DMS114 treated with DMSO at 0.1 percent for 48 hours (cell line): ENCODE data around the gene TFDP1.

Source experiments
- DNase-seq: peaks from one replicate; lab custom pipeline; 2025; ENCODE audit not compliant: unreplicated experiment; lab: John Stamatoyannopoulos, UW

Gene TFDP1

DNA sequence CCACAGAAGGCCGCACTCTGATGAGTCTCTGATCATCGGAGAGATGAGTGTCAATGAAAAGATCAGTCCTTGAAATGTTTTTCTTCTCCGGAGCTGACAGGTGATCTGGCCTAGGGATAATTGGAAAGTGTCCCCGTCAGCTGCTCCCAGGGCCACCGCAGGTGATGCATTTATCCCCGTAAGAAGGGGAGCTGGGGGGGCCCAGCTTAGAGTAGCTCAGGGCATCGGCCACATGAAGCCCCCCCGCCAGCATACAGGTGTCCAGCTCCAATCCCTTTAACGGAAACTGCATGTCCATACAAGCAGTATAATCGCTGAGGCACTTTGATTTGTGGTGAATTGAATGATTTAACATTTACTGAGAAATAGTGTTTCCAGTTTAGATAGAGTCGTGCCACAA, 45.7 kb downstream of the TFDP1 start:
- no peak for DNase-seq

DNA sequence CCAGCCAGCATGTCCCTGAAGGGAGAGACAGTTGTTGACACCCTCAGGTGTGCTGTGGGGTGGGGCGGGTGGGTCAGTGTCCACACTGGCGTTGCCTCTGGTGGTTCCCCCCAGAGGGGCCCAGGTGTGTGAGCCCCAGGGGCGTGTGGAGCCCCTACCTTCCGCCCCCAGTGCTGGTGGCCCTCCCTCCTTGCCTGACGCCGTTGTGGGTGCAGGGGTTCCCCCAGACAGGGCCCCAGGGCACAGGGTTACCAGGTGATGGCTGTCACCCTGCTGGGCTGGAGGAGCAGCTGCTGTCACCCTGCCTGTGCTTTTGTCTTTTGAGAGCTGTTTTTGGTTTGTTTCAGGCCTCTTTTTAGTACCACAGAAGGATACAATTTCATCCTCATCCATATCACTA, 46.3 kb downstream of the TFDP1 start:
- DNase-seq: no peak

DNA sequence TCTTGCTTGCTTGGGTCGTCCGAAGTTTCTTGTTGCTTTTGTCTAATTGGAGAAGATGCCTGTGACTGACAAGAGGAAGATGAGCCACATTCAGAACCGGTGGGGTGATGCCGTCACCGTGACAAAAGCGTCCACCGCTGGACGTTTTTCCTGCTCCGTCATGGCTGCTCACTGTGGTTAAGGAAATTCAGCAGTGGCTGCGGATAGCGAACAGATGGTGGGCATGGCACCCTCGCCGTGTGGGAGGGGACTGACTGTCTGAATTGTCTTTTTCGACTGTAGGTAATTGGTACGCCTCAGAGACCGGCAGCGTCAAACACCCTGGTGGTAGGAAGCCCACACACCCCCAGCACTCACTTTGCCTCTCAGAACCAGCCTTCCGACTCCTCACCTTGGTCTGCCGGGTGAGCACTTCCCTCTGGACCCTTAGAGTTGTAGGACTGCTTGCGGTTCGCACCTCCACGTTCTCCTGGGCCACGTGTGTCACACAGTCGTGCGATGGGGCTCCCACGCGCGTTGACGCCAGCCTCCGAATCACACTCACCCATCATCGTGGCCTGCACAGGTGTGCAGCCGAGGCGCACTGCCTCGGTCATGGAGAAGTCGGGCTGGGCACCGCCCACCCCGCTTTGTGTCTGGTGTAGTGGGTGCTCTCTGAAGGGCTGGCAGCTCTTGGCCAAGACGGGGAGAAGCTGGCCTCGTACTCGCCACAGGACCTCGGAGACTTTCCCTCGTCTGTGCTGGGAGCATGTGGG, 47.0 kb downstream of the TFDP1 start:
- no peak for DNase-seq

DNA sequence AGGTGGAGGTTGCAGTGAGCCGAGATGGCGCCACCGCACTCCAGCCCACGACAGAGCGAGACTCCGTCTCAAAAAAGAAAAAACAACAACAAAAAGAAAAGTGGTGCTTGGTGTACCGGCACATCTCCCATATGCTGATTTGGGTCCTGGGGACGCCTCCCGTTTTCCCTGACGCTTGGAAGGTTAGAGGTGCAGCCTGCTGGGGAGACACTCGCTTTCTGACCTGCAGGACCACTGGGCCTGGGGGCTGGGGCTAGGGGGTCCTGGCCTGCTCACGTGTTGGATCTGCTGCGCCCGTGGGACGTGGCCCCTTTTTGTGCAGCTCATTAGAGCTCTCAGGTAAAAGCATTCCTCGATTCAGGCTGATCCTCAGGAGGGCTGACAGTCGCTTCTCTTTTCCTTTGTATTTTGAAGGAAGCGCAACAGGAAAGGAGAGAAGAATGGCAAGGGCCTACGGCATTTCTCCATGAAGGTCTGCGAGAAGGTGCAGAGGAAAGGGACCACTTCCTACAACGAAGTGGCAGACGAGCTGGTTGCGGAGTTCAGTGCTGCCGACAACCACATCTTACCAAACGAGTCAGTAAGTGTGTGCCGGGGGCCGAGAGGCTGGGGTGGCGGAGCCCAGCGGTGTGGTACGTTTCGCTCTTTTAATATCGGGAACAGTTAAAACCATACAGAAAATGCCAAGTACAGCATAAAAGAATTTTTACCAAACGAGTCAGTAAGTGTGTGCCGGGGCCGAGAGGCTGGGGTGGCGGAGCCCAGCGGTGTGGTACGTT, 48.3 kb downstream of the TFDP1 start:
- no peak for DNase-seq

DNA sequence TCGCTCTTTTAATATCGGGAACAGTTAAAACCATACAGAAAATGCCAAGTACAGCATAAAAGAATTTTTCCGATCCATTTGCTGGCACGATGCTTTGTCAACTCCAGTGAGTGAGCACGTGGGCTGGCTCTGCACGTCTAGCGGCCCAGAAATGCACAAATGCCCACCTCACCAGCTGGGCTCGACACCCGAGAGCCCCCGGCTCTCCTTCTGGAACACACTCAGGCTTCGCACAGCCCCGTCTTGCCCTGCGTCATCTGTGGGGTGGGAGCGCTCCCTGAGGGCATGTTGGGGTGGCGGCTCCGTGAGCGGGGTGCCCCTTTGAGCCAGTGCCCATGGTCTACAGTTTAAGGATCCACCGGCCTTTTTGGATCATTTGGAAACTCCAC, 48.9 kb downstream of the TFDP1 start:
- no peak for DNase-seq

DNA sequence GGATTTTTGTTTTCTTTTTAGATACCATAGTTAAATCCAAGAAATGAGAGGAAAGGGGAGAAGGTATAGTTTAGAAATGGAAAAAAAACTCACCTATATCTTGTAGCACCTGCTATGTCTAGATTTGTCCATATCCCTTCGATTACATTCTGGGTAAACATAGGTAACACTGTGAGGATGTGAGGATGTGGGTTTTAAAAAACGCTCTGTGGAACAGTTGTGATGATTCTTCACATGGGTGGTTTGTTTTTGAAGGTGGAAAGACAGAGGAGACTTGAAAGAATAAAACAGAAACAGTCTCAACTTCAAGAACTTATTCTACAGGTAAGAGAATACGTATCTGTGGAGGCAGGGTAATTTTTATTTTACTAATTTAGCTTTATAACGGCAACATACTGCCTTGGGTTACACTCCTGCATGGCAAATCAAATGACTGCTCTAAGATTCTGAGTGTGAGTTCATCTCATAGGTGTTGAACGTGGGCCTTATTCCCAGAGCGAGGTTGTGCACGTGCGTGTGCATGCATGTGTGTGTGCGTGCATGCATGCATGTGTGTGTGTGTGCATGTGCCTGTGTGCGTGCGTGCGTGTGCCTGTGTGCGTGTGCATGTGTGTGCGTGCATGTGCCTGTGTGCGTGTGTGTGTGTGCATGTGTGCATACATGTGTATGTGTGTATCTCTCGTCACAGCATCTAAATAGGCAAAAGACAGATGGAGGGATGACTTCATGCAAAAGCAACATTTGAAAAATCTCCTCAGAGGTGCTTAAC, 49.9 kb downstream of the TFDP1 start:
- DNase-seq: no peak

DNA sequence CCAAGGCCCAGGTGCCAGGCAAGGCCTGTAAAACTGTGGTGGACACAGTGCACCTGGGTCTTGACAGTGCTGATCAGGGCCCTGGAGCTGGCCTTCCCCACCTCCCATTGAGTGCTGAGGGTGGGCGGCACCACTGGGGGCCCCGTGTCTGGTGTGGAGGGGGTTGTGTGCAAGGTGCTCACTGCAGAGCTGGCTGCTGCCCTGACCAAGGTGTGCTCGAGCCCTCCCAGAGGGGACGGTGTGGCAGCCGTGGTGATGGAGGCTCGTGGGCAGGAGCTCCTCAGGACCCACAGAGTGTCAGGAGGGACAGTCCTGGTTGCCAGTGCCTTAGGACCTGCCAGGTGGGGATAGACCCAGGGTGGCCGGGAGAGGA, 50.5 kb downstream of the TFDP1 start:
- DNase-seq: no peak

DNA sequence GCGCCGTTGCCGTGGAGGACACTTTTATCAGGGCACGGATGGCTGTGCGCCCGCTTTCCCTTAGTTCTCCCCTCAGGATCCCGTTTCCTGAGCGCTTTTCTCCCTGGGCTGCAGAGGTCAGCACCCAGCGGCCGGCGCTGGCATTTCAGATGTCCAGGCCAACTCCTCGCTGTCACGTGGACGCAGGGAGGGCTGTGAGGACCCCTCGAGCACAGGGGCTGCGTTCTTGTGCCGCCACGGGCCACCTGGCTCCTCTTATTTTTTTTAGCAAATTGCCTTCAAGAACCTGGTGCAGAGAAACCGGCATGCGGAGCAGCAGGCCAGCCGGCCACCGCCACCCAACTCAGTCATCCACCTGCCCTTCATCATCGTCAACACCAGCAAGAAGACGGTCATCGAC, 51.2 kb downstream of the TFDP1 start:
- no peak for DNase-seq

DNA sequence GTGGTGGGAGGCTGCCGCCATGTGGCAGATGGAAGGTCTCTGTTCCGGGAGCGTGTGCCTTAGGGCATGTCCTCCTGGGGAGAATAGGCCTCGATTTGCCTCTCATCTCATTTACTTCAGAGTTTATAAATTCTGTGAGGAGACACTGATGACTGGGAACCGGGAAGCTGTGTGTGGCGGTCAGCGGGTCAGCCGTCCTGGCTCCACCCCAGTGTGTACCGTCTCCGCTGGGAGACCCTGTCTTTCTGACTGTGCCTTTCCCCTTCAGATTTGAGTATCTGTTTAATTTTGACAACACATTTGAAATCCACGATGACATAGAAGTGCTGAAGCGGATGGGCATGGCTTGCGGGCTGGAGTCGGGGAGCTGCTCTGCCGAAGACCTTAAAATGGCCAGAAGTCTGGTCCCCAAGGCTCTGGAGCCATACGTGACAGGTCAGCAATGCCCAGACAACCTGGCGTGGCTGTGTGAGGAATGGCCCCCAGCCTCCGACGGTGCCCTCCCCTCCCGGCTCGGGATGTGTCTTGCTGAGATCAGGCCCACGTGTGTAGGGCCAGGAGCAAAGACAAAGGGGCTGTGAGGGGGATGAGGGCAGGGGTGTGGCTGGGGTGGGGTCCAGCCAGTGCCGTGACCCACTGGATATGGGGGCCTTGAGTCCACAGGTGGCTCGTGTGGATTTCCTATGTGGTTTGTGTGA, 51.9 kb downstream of the TFDP1 start:
- DNase-seq: no peak

DNA sequence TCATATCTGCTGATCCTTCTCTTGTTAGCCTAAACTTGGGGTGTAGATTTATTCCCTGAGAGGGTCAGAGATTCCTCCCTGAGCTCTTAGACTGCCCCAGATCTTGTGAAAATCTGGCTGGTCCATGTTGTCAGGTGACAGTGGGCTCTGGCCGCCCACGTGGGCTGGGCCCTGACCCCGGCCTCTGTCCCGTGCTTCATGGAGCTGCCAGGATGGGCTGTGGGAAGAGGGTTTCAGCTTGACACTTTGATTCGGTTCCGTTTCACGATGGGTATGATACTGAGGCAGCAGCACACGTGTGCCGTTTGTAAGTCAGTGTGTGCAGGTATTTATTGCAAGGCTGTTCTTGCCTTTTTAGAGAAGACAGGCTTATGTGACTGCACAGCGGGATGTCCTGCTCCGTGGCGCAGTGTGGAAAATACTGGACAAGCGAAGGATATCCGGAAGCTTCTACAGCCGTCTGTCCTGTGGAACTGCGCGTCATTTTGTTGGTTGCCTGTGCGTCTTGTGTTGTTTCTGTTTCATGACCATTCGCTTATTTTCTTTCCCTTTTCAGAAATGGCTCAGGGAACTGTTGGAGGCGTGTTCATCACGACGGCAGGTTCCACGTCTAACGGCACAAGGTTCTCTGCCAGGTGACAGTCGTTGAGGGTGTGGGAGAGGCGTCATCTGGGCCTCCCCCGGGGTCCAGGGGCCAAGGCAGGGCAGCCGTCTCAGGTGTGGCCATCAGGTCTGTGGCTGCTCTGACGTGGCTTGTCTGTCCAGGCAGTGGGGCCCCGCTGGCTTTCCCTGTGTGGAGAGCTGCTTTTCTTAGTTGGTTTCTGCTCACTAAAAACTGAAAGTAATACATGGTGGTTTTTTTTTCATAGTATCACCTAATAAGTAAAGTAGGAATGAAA, 53.0 kb downstream of the TFDP1 start:
- DNase-seq: no peak

DNA sequence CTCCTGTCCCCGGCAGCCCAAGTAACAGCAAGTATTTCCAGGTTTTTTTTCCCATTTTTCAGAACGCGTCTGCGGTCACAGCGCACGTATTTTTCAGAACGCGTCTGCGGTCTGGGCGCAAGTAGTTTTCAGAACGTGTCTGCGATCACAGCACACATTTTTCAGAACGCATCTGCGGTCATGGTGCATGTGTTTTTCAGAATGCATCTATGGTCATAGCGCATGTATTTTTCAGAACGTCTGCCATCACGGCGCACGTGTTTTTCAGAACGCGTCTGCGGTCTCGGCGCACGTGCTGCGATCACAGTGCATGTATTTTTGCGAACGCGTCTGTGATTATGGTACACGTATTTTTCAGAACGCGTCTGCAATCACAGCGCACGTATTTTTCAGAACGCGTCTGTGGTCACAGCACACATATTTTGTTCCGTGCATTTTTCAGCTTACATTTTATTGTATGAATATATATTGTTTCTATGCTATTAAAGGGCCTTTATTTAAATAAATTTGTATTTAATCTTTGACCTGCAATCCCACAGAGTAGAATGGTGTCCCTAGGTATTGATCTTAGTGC, 53.7 kb downstream of the TFDP1 start:
- no peak for DNase-seq

DNA sequence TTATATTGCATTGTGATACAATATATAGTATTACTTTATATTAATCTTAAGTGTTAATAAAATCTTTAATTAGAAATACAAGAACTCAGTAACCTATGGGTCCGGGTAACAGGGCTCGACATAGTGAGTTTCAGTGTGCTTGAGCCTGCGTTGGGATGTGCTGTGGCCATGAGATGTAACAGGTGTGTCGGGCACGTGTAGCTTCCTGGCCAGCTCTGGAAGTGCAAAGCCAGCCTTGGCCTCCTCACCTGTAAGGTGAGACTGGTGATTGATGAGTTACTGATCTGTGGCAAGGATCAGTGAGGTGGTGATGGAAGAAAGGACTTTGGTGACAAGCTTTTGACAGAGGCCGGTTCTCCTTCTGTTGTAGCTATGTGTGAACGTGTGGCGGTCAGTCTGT, 54.3 kb downstream of the TFDP1 start:
- no peak for DNase-seq

DNA sequence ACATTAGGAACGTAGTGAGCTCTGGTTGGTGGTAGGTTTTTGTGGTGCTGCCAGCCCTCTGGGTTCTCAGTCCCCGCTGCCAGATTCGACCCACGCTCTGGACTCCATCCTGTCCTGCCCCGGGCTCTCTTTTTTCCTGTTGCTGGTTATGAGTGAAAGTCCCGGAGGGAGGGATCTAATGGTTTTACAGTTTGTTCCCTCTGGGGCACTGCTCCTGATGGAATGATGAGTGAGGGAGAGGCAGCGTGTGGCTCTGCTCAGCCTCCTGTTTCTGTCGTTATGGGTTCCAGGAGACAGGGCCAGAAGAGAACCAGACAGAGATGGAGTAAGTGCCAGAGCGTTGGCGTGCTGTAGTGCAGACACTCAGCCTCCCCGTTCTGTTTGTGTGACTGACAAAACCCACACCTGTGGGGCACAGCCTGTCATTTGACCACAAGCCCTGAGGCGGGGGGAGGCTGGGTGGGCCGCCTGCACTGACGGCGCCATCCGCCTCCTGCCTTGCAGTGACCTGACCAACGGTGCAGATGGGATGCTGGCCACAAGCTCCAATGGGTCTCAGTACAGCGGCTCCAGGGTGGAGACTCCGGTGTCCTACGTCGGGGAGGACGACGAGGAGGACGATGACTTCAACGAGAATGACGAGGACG, 55.2 kb downstream of the TFDP1 start:
- DNase-seq: no peak

DNA sequence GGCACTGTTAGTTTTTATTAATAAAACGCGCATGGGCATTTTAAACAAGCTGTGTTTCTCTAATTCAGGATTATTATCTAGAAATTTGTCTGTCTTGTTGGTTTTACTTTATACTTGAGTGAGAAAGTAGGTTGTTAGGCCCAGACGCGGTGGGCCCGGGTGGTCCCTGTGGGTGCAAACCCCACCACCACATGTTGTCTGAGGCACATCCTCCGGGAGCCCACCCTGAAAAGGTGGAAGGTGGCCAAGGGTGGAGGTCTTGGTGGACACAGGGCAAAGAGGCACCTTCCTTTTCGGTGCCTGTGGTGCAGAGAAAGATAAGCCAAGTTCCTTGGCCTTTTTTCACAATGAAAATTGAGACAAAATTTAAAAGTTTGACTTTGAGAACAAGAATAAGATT, 56.9 kb downstream of the TFDP1 start:
- DNase-seq: no peak

DNA sequence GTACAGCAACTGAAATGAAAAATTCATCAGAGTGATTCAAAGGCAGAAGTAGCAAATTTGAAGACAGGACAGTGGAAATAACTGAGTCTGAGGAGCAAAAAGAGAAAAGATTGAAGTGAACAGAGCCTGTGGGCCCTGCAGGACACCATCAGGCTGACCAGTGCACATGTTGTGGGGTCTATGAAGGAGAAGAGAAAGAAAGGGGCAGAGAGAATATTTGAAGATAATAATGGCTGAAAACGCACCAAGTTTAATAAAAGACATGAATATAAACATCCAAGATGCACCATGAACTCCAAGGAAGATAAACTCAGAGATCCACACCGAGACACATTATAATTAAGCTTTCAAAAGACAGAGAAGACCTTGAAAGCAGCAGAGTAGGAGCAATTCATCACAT, 58.0 kb downstream of the TFDP1 start:
- no peak for DNase-seq

DNA sequence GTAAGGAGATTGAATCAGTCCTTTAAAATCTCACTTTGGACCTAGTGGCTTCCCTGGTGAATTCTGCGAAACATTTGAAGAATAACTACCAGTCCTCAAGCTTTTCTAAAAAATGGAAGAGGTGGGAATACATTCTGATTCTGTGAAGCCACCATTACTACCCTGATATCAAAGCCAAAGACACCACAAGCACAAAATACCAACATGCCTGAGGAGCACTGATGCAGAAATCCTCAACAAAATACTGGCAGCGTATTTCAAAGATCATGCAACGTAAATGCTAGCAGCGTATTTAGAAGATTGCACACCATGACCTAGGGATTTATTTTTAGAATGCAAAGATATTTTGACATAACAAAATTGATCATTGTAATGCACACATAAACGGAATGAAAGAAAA, 59.0 kb downstream of the TFDP1 start:
- DNase-seq: no peak

DNA sequence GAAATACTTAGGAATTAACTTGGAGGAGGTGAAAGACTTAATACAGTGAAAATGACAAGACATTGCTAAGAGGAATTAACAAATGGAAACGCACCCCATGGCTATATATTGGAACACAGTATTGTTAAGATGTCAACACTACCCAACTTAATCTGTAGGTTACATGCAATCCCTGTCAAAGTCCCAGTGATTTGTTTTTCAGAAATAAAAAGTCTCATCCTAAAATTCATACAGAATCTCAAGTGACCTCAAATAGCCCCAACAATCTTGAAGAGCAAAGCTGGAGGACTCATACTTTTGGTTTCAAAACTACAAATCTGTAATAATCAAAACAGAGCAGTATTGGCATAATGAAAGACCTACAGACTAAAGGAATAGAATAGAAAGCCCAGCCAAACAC, 60.2 kb downstream of the TFDP1 start:
- no peak for DNase-seq

DNA sequence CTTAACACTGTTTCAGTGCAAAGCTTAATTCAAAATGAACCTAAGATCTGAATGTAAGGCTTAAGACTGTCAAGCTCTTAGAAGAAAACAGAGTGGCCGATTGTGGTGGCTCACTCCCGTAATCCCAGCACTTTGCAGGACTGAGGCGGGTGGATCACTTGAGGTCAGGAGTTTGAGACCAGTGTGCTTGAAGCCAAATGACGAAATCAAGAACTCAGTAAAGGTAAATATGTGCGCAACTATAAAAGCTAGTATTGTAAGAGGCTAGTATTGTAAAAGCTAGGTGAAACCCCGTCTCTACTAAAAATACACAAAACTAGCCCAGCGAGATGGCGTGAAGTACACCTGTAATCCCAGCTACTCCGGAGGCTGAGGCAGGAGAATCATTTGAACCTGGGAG, 60.8 kb downstream of the TFDP1 start:
- no peak for DNase-seq

DNA sequence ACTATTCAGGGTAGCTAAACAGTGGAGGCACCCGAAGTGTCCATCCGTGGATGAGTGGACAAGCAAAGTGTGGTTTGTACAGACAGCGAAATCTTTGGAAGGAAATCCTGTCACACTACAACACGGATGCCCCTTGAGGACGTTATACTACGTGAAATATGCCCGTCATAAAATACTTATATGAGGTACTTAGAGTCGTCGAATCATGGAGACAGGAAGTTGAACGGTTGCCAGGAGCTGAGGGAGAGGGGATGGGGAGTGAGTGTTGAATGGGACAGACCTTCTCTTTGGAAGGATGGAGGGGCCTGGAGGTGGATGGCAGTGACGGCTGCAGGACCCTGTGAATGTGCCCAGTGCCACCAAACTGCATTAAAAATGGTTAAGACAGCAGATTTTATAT, 61.8 kb downstream of the TFDP1 start:
- DNase-seq: no peak

DNA sequence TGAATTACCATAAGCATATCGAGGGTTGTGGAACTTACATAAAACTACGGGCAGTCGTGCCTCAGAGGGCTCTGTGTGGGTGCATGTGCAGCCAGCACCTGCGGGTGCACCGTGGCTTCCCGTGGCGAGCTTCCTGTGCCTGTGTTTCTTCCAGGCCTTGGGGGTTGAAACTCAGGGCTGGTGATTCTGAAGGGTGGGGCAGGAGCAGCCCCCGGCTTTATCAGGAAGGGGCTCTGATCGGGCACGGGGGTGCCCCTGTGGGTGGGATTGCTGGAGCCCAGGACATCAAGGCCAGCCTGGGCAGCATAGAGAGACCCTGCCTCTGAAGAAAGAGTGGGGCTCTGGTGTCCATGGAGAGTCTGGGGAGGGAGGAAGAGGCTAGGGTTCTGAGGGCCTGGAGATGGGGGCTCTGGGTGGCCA, 62.4 kb downstream of the TFDP1 start:
- DNase-seq: no peak
